Stimulated activated CD4-positive, alpha-beta T cell treated with anti-CD3 and anti-CD28 coated beads, Interleukin-15, amount 100 ng/mL, for 24 hours (primary cell): ENCODE results near the gene RP9.
A peak's percentile ranks its signal among the peaks of the same experiment; 100 is the strongest.
"Not testable (repeated sequence)": the region's sequence is repeated elsewhere in the genome, so short reads cannot be mapped to it uniquely, and the experiment has no call there.

Experiments
- DNase-seq: peaks from one replicate; pipeline ENCODE4 v3.0.0-alpha.2; 2020

RP9 gene

DNA sequence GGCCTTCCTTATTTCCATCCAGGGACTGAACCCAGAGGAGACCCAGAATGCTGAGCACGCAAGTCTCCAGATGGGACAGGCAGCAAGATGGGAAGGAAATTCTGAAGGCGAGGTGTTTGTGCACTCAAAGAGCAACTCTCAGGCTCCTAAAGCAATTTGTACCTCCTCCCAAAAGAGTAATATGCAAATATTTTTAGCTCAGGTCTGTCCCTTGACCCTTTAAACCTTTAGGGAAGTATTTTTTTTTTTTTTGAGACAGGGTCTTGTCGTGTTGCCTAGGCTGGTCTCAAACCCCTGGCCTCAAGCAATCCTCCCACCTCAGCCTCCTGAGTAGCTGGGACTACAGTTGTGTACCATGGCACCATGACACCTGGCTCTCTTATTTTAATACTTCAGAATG is 8.4 kb downstream of the RP9 start:
- no peak for DNase-seq

DNA sequence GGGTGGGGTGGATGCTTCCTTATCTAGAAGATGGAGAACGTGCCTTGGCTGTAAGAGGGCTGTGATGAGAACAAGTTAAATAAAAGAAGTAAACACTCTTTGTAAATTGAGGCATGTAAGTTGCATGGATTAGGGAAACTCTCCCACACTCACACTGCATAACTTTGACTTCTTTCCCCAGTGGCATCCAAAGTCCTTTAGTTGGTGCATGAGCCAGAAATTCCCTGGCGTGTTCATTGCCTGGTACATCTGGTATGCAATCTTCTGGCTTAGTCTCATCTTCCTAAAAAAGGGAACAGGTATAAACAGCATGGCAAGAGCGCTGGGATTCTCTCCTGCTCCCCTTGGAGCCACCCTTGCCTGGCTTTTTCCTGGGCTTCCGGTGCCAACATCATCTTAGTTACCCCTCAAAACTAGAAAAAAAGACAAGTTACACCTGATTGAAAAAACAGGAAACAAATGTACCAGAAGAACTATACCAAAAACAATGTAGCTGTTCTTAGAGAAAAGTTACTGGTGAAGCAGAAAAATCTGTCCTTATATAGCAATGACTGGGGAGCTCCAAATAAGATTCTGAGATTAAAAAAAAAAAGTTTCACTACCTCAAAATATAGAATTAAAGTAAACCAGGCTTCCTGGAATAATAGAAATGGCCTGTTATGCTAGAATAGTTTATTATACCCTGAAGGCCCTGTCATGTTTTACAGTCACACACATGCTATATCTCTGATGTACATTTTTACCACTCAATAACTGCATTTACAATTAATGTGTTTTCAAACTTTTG is 9.9 kb downstream of the RP9 start:
- DNase-seq: no peak

DNA sequence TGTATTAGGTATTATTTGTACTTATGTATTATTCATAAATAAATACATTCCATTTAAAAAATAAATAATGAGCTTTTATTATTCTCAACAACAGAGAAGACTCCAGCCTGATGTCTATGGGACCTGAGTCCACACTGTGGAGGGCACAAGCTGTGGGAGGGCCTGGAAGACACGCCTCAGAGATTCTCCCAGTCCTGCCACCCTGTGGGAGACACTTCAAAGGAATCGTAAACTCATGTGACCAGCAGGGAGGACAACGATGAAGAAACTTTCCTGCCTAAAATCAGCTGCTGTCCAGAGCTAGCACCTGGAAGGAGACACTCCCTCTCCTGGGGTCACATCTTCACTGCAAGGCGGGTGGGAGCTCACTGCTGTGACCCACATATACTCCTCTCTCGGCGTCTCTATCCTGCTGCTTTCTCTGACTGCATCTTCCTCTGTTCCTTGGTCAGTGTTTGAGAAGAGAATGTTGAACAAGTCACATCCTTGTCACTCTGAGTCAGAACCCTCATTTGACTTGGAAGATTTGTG is 14.4 kb downstream of the RP9 start:
- DNase-seq: not testable (repeated sequence)

DNA sequence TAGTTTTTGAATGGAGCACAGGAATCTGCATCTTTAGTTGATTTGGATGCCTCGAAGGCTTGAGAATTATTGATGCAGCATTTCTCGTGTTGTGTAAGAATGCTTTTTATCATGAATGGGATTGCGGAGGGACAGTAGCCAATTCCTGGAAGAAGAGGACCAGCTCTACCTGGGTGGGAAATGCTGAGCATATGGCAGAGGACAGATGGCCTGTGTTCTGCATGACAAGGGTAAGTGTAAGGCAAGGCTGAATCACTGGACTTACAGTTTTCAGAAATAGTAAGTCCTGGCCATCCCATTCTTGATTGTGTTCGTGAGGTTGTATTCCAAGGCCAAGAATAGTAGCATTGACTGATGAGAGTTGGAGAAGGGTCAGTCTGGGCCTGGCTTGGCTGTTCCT is 15.9 kb downstream of the RP9 start:
- DNase-seq: no peak

DNA sequence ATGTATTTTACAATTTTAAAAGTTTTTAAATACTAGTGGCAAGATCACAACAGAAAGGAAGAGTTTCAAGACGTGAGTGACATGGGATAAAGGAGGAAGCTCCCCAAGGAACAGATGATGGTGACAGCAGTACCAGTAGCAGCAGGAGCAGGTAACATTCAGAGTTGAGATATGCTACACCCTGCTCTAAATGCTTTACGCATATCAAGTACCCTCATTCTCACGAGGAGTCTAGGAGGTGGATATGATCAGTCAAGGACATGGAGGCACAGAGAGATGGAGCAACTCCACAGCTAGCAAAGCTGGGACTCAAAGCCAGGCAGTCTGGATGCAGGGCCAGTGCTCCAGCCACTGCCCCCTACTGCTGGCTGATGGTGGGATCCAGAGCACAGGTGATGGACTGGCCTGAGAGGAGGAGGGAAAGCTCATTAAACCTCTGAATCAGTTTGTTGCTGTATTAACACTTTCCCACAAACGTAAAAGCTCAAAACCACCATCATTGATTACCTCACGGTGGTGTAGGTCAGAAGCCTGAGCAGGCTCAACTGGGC is 17.5 kb downstream of the RP9 start:
- no peak for DNase-seq

DNA sequence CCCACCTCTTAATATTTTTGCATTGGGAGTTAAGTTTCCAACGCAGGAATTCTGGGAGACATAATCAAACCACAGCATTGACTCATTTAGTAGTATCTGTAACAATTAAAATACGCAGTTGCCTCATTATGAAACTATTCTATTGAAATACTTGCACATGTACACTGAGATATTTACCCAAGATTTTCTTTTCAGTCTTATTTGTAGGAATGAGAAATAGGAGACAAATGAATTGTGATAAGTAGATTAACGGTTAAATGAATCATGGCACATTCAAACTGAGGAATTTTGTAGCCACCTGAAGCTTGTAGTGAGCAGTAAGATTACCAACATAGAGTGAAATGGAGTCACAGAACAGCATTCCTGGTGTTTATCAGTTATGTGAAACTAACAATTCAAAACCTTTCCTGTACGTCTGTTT is 18.1 kb downstream of the RP9 start:
- no peak for DNase-seq

DNA sequence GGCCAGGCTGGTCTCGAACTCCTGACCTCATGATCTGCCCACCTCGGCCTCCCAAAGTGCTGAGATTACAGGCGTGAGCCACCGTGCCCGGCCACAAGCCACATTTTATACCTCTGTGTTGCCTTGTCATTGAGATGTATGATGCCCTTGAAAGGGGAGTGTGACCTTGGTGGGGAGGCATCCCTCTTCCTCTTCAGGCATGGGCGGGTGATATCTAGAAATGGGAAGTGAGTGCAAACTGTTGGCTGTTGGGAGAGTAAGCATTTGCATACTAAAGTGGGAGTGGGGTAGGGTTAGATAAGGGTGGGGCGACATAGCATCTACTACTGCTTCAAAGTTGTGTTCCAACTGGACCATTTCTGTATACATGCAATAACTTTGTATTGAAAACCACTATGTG is 20.1 kb downstream of the RP9 start:
- DNase-seq: no peak

DNA sequence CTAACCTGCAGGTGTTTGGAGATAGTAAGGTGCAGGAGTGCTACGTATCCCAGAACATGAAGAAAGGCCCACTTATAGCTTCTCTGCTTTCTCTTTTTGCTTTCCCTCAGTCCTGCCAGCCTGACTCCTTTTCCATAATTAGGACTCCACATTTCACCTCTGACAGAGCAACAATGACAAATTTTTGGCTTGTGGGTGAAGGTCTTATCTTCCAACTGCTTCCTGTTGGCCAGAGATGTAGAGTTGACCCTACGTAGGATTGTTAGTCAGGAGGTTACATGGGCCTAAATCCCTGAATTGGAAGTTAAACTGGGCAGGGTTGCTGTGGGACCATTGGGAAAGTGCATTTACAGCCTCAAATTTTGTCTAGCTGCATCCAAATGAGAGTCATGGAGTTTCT is 21.3 kb downstream of the RP9 start:
- DNase-seq: no peak

DNA sequence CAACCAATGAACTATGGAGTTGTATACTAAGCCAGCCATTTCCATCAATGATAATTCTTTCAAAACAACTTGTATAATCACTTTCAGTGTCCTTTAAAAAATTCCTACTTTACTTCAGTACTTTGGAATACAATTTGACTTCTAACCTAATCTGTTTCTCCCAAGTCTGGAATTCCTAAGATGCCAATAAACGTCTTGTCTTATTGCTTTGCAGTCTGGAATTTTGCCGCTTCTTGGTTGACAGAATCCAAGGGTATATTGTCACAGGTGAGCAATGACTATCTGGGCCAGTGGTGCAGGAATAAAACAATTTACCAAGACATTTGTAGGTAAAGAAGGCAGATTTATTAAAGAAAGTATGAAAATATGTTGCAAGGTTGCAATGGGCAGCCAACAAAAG is 21.8 kb downstream of the RP9 start:
- no peak for DNase-seq

DNA sequence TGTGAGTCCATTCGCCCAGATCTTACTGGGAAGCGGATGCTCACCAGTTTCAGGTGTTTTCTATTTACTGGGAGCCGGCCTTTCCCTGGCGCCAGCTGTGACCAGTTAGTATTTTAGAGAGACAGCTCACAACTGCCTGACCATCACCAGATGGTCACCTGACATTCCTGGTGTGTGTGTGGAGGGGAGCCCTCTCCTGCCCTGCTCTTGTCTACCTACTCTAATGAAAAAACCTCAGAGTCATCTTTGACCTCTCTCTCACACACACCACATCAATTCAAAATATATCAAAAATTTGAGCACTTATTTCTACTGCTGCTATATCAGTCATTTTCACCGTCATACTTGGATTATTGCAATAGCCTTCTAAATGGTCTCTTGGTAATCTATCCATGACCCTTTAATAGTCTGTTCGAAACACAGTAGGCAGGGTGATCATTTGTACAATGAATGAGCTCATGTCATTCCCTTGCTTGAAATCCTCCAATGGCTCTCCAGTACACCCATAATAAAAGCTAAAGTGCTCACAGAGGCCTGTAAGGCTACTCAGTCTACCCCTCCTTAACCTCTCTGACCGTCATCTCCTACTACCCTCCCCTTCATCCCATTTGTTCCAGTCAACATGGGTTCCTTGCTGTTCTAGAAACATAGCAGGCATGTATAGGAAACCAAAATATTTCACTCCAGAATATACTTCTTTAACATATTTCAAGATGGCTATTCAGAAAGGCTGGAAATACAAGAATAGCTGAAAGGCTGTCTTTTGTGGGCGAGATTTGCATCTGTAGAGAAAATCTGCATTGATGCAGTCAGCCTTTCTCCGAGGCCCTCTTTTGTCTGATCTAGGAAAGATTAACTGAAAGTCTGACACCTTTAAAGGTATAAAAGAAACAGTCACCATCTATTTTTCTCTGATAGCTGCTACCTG is 29.2 kb downstream of the RP9 start:
- no peak for DNase-seq

DNA sequence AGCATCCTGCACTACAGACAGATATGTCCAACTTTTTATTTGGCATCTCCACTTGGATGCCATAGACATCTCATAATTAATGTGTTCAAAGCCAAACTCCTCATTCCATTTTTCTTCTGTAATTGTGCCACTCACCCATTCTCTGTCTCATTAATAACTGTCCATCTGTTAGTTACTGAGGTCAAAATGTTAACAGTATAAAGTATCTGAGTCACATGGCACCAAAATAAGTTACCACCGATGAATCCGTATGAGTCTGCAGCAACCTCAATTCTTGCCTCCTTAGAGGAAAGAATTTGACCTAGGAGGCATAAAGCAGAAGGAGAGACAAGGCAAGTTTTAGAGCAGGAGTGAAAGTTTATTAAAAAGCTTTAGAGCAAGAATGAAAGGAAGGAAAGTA is 30.1 kb downstream of the RP9 start:
- no peak for DNase-seq

DNA sequence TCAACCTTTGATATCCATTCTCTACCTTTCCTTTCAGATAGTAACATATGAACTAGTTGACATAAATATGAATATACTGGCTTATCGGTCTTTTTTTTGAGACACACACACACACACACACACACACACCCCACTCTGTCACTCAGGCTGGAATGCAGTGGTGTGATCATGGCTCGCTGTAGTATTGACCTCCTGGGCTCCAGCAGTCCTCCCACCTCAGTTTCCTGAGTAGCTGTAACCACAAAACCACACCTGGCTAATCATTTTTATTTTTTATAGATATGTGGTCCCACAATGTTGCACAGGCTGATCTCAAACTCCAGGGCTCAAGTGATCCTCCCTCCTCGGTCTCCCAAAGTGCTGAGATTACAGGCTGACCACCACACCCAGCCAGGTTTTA is 32.5 kb downstream of the RP9 start:
- no peak for DNase-seq

DNA sequence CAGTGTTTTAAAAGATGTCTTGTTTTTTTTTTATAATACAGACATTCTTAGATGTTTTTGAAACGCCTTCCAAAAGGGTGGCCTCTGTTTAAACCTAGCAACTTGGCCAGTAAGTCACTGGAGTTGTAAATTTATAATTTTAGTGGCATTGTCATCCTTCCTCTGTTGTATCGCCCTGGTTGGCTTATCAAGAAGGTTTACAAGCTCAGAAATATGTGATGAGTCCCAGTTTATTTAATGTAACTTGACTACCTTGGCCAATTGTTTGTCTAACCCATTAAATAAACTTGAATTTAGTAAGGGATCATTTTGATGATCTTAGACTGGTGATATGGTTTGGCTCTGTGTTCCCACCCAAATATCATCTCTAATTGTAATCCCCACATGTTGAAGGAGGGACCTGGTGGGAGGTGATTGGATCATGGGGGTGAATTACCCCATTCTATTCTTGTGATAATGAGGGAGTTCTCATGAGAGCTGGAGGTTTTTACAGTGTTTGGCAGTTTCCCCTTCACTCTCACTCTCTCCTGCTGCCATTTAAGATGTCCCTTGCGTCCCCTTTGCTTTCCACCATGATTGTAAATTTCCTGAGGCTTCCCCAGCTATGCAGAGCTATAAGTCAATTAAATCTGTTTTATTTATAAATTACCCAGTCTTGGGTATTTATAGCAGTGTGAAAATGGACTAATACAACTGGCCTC is 33.2 kb downstream of the RP9 start:
- DNase-seq: no peak

DNA sequence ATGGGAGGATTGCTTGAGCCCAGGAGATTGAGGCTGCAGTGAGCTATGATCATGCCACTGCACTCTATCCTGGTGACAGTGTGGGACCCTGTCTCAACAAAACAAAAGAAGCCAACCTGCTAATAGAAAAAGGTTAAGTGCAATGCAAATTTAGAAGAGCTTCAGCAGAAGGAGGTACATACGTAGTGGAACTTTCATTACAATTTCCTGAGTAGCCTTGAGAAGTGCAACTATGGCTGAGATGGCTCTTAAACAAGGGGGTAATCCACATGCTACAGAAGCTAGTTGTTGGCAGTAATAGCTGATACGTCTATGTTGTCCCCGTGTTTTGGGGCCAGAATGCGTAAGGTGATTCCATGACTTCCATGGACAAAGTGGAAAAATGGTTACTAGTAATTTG is 36.0 kb downstream of the RP9 start:
- no peak for DNase-seq

DNA sequence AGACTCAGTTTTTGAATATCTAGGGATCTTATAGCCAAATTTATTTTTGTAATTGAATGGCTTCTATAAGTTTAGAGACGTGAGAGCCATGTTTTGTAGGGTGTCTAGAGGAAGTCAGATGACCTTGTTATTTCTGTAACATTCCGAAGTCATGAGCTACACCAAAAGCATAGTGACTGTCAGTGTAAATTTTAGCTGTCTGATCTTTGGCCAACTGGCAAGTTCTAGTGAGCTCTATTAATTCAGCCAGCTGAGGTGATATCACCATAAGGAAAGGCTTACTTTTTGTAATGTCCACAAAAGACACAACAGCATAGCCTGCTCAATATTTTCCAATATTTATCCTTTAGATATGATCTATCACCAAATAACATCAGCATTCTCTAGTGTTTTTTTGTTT is 36.7 kb downstream of the RP9 start:
- DNase-seq: no peak

DNA sequence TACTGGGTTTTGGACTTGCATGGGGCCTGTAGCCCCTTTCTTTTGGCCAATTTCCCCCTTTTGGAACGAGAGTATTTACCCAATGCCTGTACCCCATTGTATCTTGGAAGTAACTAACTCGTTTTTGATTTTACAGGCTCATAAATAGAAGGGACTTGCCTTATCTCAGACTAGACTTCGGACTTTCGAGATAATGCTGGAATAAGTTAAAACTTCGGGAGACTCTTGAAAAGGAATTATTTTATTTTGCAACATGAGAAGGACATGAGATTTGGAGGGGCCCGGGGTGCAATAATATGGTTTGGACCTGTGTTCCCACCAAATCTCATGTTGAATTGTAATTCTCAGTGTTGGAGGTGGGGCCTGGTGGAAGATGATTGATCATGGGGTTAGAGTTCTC is 38.4 kb downstream of the RP9 start:
- DNase-seq: no peak

DNA sequence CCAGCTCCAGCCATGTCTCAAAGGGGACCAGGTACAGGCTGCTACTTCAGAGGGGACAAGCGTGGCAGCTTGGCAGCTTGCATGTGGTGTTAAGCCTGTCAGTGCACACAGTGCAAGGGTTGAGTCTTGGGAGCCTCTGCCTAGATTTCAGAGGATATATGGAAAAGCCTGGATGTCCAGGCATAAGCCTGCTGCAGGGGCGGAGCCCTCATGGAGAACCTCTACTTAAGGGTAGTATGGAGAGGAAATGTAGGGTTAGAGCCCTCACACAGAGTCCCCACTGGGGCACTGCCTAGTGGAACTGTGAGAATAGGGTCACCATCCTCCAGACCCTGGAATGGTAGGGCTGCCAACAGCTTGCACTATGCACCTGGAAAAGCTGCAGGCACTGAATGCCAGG is 38.9 kb downstream of the RP9 start:
- DNase-seq: no peak

DNA sequence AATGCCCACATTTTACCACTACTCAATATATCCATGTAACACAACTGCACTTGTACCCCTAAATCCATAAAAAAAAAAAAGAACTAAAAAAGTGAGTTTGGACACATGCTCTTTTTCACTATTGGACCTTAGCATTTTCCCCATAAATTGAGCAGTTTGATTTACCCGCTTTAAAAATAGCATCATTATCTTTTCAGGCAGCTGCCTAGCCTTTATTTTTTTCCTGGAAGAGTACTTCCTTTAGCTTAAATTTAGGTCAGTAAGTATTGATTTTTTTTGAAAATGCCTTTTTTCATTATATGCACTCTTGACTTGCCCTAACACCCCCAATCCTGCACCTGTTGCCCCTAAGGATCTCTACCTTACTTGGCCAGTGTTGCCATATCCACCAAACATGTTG is 41.3 kb downstream of the RP9 start:
- no peak for DNase-seq

DNA sequence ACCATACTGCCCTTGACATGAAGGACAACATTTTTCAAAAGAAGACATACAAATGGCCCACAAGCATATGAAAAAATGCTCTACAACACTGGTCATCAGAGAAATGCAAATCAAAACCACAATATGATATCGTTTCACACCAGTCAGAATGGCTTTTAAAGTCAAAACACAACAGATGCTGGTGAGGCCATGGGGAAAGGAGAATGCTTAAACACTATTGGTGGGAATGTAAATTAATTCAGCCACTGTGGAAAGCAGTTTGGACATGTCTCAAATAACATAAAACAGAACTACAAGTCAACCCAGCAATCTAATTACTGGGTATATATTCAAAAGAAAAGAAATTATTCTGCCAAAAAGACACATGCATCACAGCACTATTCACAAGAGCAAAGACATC is 42.4 kb downstream of the RP9 start:
- DNase-seq: no peak

DNA sequence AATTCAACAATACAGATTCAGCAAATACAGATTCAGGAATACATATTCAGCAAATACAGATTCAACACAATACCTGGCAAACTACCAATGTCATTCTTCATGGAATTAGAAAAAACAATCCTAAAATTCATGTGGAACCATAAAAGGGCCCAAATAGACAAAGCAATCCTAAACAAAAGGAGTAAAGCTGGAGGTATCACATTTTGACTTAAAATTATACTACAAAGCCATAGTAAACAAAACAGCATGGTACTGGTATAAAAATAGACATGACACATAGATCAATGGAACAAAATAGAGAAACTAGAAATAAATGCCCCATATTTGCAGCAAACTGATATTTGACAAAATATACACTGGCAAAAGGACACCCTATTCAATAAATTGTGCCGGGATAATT is 43.2 kb downstream of the RP9 start:
- DNase-seq: no peak

DNA sequence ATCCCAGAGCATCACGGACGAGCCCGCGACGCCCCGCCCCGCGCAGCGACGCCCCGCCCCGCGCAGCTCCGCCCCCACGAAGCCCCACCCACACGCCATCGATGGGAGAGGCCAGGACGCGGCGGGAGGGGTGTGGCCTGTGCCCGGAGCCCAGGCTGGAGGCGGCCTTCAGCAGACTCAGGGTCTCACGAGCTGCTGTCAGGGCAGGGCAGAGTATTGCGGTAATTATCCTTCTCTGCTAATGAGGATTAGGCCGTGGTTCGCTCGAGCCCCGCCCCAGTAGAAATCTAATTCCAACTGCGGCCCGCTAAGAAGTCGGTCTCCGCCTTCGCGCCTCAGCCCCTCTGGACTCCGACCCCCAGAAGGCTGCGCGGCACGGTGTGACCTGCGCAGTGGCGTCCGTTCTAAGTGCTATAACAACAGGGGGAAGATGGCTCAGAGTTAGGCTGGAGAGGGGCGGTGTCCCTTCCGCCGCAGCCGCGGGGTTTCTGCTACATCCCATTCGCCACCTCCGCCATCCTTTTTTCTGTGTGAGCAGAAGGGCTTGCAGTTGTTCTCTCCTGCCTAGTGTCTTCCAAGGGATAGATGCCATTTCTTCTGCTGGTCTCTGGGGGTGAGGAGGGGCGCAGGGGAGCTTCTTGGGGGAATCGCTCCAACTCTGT is 46.3 kb downstream of the RP9 start:
- DNase-seq: peak; percentile 95

DNA sequence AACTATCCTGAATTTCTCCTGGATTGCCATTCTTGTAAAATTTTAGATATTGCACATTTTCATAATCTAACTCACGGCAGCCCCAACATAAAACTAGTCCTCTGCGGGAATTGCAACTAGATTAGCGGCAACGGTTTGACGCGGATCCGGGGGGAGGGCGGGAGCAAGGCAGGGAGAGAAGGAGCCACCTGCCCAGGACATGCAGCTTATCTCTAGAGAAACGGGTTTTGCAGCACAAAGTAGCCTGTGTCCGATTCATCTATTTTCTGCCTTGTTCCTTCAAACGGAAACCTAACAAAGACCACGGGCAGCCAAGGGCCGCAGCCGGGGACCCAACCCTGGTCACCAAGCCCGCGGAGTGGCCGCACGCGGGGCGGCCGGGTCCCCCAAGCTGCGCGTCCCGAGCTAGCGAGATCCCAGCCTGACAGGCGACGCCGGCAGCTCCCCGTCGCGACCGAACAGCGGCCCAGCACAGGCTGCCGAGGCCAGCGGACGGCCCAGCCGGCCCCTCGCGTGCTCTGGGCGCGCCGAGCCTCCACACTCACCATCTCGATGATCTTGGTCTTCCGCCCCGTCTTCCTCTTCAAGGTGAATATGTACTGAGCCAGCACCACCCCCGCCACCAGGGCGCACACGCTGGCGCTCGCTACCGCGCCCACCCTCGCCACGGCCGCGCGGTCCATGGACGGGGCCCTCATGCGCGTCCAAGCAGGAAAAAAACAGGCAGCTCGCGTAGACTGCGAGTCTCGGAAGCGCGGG is 47.0 kb downstream of the RP9 start, which contains the start of gene NT5C3A:
NT5C3A (minus strand) TSS at position 754 of the 759 bp plus-strand sequence; CDS start at position 683, 71 bp downstream.
- peak; percentile 57 for DNase-seq
